HG03175 (cell line): ENCODE data around the gene C9.
A peak's percentile ranks its signal among the peaks of the same experiment; 100 is the strongest.
"Not testable (repeated sequence)": the region's sequence is repeated elsewhere in the genome, so short reads cannot be mapped to it uniquely, and the experiment has no call there.

Experiments used
- ATAC-seq: cut with Tn5 transposase; IDR thresholded peaks from one replicate; pipeline ENCODE4 v1.9.1; 2021; ENCODE audit warnings: mild to moderate bottlenecking, moderate library complexity; ENCODE audit not compliant: unreplicated experiment

The C9 gene

GRCh38 chr5:39266442-39266841 is 97.9 kb downstream of the C9 start:
- no peak for ATAC-seq

- ATAC-seq: peak; percentile 83
These were observed 99.8 kb downstream of the C9 start for GRCh38 chr5:39264528-39264927.

GRCh38 chr5:39262981-39263380 is 101.3 kb downstream of the C9 start:
- ATAC-seq: no peak

- ATAC-seq: no peak
These were observed 104.2 kb downstream of the C9 start for GRCh38 chr5:39260095-39260494.

- no peak for ATAC-seq
These were observed 106.7 kb downstream of the C9 start for GRCh38 chr5:39257554-39257953.

- ATAC-seq: no peak
These were observed 107.6 kb downstream of the C9 start for GRCh38 chr5:39256477-39257235.

GRCh38 chr5:39255406-39255805 is 108.9 kb downstream of the C9 start:
- no peak for ATAC-seq

- ATAC-seq: no peak
These were observed 109.6 kb downstream of the C9 start for GRCh38 chr5:39254671-39255070.

- ATAC-seq: no peak
These were observed 111.1 kb downstream of the C9 start for GRCh38 chr5:39253196-39253595.

GRCh38 chr5:39249564-39250274 is 114.6 kb downstream of the C9 start:
- no peak for ATAC-seq

GRCh38 chr5:39249069-39249468 is 115.2 kb downstream of the C9 start:
- ATAC-seq: no peak

- no peak for ATAC-seq
These were observed 123.5 kb downstream of the C9 start for GRCh38 chr5:39240750-39241149.

- ATAC-seq: no peak
These were observed 125.8 kb downstream of the C9 start for GRCh38 chr5:39238366-39239105.

- no peak for ATAC-seq
These were observed 127.6 kb downstream of the C9 start for GRCh38 chr5:39236718-39237117.

GRCh38 chr5:39235648-39236047 is 128.6 kb downstream of the C9 start:
- no peak for ATAC-seq

- not testable (repeated sequence) for ATAC-seq
These were observed 129.8 kb downstream of the C9 start for GRCh38 chr5:39234494-39234893.
